Measurements from ENCODE around the gene BRMS1.
A peak's percentile ranks its signal among the peaks of the same experiment; 100 is the strongest.

Gene BRMS1

GRCh38 chr11:66373265-66373664 lies 28.4 kb upstream of the BRMS1 start:
- no peak overlapping the region for H3K4me3 ChIP-seq (ENCODE audit: low read depth, low read length)
- TF ChIP-seq CTCF (IDR thresholded peaks at IDR 0.05; ENCODE audit: low read depth, low read length): no peak

DNA sequence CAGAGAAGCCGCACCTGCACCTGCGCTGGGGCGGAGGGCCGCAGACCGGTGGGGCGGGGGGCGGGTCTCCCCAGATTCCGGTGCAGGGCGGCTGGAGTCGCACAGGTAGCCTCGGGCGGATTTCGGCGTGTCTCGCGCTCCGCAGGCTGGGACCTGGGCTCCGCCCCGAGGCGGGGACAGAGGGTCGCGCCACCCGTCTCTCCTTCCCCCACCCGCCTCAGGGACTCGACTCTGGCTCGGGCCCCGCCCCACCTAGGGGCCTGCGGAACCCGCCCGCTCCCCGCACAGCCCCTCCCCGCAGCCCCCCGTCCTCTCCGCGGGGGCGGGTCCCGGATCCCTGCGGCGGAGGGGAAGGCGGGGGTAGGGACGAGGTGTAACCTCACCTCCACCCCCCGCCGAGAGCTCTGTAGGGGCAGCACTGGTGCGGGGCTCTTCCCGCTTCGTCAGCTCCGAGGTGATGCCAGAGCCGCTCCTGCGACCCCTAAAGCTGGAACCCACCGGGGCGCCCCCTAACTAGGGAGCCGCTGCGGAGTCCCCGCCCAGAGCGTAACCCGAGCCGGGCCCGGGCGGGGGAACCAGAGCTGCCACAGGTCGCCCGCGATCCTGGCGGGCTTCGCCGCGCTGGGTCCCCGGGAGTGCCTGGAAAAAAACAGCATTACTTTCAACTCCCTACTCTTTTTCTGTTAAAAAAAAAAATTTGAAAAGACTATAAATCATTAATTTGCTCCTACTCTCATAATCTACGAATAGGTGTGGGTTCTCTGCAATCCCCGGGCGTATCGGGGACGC lies 26.9 kb upstream of the BRMS1 start, which contains the start of gene SLC29A2:
SLC29A2 (minus strand) TSS at position 134 of the 789 bp plus-strand sequence. CDS start 169 bp downstream, outside the sequence.
- TF ChIP-seq CTCF (IDR thresholded peaks at IDR 0.05; ENCODE audit: low read depth, low read length): no peak
- peak within 1 kb of the TSS; percentile 57 for H3K4me3 ChIP-seq (ENCODE audit: low read depth, low read length)

DNA sequence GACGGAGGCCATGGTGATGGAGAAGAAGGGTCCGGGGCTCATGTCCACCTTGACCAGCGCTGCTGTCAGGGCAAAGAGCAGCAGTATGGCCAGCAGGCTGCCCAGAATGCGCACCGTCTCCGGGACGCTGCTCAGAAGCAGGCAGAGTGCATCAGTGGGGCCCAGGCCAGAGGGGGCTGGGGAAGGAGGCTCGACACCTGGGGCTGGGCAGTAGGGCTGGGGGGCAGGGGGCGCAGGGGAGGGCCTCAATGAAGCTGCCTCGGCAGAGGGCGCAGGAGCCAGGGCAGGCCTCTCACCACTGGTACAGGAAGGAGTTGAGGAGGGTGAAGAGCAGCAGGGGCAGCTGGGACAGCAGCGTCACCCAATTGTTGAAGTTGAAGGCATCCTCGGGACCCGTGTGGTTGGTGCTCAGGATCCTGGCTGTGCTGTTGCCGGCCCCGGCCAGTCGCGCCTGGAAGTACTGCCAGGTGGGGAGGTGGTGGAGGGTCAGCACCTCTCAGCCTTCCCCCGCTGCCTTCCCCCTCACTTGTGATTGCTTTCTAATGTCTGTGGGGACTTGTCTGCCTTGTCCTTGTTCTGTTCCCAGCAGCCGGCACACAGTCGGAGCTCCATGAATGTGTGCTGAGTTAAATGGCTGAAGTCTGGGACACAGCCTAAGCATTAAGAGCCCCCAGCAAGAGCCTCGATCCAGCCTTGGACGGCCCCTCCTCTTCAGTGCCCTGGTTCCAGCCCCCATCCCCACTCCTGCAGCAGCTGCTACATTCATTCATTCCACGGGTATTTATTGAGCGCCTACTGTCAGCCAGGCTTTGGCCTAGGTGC lies 24.4 kb upstream of the BRMS1 start:
- no peak overlapping the region for H3K4me3 ChIP-seq (ENCODE audit: low read depth, low read length)

DNA sequence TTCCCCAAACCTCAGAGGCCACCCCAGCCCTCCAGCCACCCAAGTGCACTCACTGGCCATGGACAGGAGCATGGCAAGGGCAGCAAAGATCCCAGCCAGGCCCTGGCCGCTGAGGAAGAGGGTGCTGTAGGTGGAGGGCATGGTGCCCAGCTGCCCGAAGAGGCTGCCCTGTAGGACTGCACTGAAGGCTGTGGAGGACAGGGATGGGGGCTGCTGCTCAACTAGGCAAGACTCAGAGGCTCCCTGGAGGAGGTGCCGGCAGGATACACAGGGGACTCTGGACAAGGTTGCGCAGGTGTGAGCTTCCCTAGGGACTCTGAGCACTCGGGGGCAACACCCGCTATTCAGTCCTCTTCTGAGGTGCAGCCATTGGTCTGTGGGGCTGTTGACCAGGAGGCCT lies 23.6 kb upstream of the BRMS1 start:
- TF ChIP-seq CTCF (IDR thresholded peaks at IDR 0.05; ENCODE audit: low read depth, low read length): no peak
- no peak overlapping the region for H3K4me3 ChIP-seq (ENCODE audit: low read depth, low read length)

More for the DNA sequence above, 24.4 kb upstream of the BRMS1 start:
- TF ChIP-seq CTCF (IDR thresholded peaks at IDR 0.05; ENCODE audit: low read depth, low read length): no peak

DNA sequence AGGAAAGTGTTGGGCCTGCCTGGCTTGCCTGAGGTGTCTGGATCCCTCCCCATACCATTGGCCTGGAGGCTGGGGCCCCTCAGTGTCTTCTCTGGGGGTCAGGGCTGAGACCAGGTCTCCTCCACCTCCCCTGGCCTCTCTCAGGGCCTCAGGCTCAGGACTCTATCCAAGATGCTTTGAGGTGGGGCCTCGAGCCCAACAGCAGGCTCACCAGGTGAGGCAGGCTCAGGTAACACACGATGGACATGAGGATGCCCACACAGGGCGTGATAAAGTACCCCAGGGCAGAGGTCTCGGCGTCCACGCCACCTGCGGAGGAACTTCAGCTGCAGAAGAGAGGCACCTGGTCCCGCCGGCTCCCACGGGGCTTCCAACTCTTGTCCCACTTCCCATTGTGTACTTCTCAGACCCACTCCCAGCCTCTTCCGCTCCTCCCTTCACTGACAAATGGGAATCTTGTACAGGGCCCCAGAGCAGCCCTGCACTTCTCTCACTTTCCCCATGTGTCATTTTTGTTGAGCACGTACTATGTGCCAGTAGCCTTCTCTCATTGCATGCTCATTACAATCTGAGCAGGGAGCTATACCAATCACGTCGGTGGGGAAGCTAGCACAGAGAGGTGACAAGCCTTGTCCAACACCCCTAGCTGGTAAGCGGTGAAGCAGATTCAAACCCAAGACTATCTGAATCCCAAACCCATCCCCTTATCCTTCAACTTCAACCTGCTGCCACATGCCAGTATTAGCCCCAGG lies 22.8 kb upstream of the BRMS1 start:
- no peak overlapping the region for H3K4me3 ChIP-seq (ENCODE audit: low read depth, low read length)
- TF ChIP-seq CTCF (IDR thresholded peaks at IDR 0.05; ENCODE audit: low read depth, low read length): no peak

DNA sequence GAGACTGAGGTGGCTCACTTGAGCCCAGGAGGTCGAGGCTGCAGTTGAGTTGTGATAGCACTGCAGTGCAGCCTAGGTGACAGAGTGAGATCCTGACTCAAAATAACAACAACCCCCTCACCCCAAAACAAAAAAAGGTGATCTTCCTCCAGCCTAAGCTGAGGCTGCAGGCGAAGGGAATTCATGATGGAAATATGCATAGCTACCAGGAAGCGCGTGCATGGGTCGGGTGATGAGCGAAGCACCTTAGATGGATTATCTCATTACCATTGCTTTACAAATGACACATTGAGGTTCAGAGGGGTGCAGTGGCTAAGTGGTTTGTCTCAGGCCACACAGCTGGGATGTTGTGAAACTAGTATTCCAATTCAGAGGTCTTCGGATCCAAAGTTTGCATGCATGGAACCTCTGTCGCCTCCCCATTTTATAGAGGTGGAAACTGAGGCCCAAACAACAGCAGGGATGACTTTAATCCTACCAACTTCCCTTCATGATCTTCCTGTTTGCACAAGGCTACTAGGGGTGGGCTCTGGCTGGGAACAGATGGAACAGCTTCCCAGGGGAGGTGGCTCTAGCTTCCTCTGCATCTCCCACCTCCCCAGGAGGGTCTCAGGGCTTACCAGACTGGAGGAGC lies 22.1 kb upstream of the BRMS1 start:
- TF ChIP-seq CTCF (IDR thresholded peaks at IDR 0.05; ENCODE audit: low read depth, low read length): no peak
- H3K4me3 ChIP-seq (ENCODE audit: low read depth, low read length): no peak overlapping the region

Measured in WI38 (cell line).